Gastrocnemius medialis (tissue), 4 donors: ENCODE results near the gene LACTBL1. TPM values are rescaled to one million over a fixed set of nuclear protein-coding genes. Genes with fewer than 3 reads are reported as not detected.

Experiments
- ATAC-seq, 2 donors: fragments of 150-250 bp; one replicate each; pipeline ENCODE4 v1.9.1; 2016
- DNase-seq, 2 donors: peaks; one replicate each; pipeline ENCODE4 v3.0.0-alpha.2; 2019
- H3K27ac ChIP-seq, 4 donors: fragments of 200-600 bp; sonication (generic); 1 replicate in 1 of 4; 2 replicates in 3 of 4; pipeline ENCODE4 v1.5.1; 2016 to 2018; ENCODE audit warnings: mild to moderate bottlenecking in 2 of 4, moderate library complexity in 1 of 4
- H3K27me3 ChIP-seq, 3 donors: fragments of 200-600 bp; sonication (generic) in 2 of 3; 1 replicate in 1 of 3; 2 replicates in 2 of 3; pipeline versions ENCODE4 v1.5.1 to v1.6.0; 2016 to 2019; ENCODE audit warnings: mild to moderate bottlenecking in 1 of 3, moderate library complexity in 1 of 3
- H3K36me3 ChIP-seq, 2 donors: fragments of 200-600 bp; sonication (generic) in 1 of 2; one replicate each; pipeline ENCODE4 v1.5.1; 2017 to 2018
- H3K4me1 ChIP-seq, 2 donors: fragments of 200-600 bp; sonication (generic) in 1 of 2; one replicate each; pipeline ENCODE4 v1.5.1; 2016 to 2017; ENCODE audit warnings: mild to moderate bottlenecking in 2 of 2
- H3K4me3 ChIP-seq, 4 donors: fragments of 200-600 bp; sonication (generic) in 3 of 4; 1 replicate in 1 of 4; 2 replicates in 3 of 4; pipeline ENCODE4 v1.5.1; 2016 to 2019; ENCODE audit warnings: mild to moderate bottlenecking in 2 of 4
- H3K9me3 ChIP-seq, 3 donors: fragments of 200-600 bp; sonication (generic) in 2 of 3; 1 replicate in 1 of 3; 2 replicates in 2 of 3; pipeline ENCODE4 v1.5.1; 2016 to 2019
- CTCF ChIP-seq, 5 experiments: fragments of 450-650 bp in 3 of 5; fragments of 200-600 bp in 2 of 5; sonication (generic) in 2 of 5; IDR thresholded peaks in 4 of 5; conservative IDR thresholded peaks in 1 of 5; 1 replicate in 4 of 5; 2 replicates in 1 of 5; pipeline ENCODE4 v1.5.1; 2016 to 2019; ENCODE audit warnings: antibody characterized with exemption in 5 of 5, mild to moderate bottlenecking in 3 of 5, moderate library complexity in 3 of 5
- POLR2A ChIP-seq, 2 donors: fragments of 450-650 bp; IDR thresholded peaks; one replicate each; pipeline ENCODE4 v1.6.1; 2017; ENCODE audit warnings: antibody characterized with exemption in 2 of 2, mild to moderate bottlenecking in 2 of 2, moderate library complexity in 2 of 2
- in situ Hi-C, 4 donors: fragments of 200-750 bp; cut with MboI; loops; one replicate each; pipeline versions ENCODE4 v1.15.0 to v1.8.0; 2017; ENCODE audit warnings: low sequenced_read_pairs in 4 of 4
- intact Hi-C: fragments of 100-400 bp; cut with DNase I; formaldehyde crosslinking; loops from one replicate; pipeline ENCODE4 v1.15.1; 2023; ENCODE audit warnings: low total_unique reads
- total RNA-seq, 4 donors: library from RNA; depleted of rRNA; stranded (reverse); fragments of >200 nt; gene quantifications; one replicate each; pipeline versions ENCODE4 v1.1.0 to v1.2.3, GENCODE V29; 2016

The LACTBL1 gene
- total RNA-seq, 4 donors from 2014 or later = not detected

- Histone ChIP-seq H3K4me1 (no peaks in the 10 kb centered on the region), H3K27me3 (peaks cover 22 to 46% (median 25%) of the 10 kb centered on the region in 3 donors), H3K36me3 (no peaks in the 10 kb centered on the region), H3K9me3 (no peaks in the 10 kb centered on the region), H3K4me3 (no peak overlapping the region), H3K27ac (no peak overlapping the region)
- TF ChIP-seq POLR2A (IDR thresholded peaks at IDR 0.05) = no peak
- DNase-seq = no peak
- in situ Hi-C loops = no loop called here
- intact Hi-C loops = no loop called here
- no peak for ATAC-seq
Observed at GRCh38 chr1:22969304-22969709, 3.4 kb downstream of the LACTBL1 start.

GRCh38 chr1:22967833-22968232 is 4.8 kb downstream of the LACTBL1 start:
- TF ChIP-seq POLR2A (IDR thresholded peaks at IDR 0.05) (no peak), CTCF (IDR thresholded peaks at IDR 0.05 in 4 of 5, conservative IDR thresholded peaks at IDR 0.05 in 1 of 5) (no peak)
- Histone ChIP-seq H3K4me3 (no peak overlapping the region), H3K9me3 (no peaks in the 10 kb centered on the region), H3K27ac (no peak overlapping the region), H3K36me3 (no peaks in the 10 kb centered on the region), H3K27me3 (peaks cover 18 to 42% (median 25%) of the 10 kb centered on the region in 3 donors), H3K4me1 (no peaks in the 10 kb centered on the region)
- intact Hi-C loops = no loop called here
- ATAC-seq = no peak
- DNase-seq = no peak
- in situ Hi-C loops = no loop called here

- Histone ChIP-seq H3K9me3 (no peaks in the 10 kb centered on the region), H3K27ac (no peak overlapping the region), H3K27me3 (peaks cover 12 to 30% (median 25%) of the 10 kb centered on the region in 3 donors), H3K36me3 (no peaks in the 10 kb centered on the region), H3K4me1 (no peaks in the 10 kb centered on the region), H3K4me3 (no peak overlapping the region)
- TF ChIP-seq POLR2A (IDR thresholded peaks at IDR 0.05) (no peak), CTCF (IDR thresholded peaks at IDR 0.05 in 4 of 5, conservative IDR thresholded peaks at IDR 0.05 in 1 of 5) (no peak)
- ATAC-seq = no peak
- in situ Hi-C loops (no loop called here), intact Hi-C loops (no loop called here)
- DNase-seq = no peak
Observed at GRCh38 chr1:22966309-22966708, 6.4 kb downstream of the LACTBL1 start.

- in situ Hi-C loops = no loop called here
- H3K27ac ChIP-seq = no peak overlapping the region
- H3K27me3 ChIP-seq = peaks cover 0 to 9% (median 0%) of the 10 kb centered on the region in 3 donors
- no peaks in the 10 kb centered on the region for H3K4me1 ChIP-seq
- no peaks in the 10 kb centered on the region for H3K9me3 ChIP-seq
- H3K36me3 ChIP-seq = no peaks in the 10 kb centered on the region
- TF ChIP-seq CTCF (IDR thresholded peaks at IDR 0.05 in 4 of 5, conservative IDR thresholded peaks at IDR 0.05 in 1 of 5) (no peak), POLR2A (IDR thresholded peaks at IDR 0.05) (no peak)
- no peak overlapping the region for H3K4me3 ChIP-seq
- ATAC-seq = no peak
- intact Hi-C loops = no loop called here
- no peak for DNase-seq
Observed at GRCh38 chr1:22963044-22963677, 9.5 kb downstream of the LACTBL1 start.

- in situ Hi-C loops = no loop called here
- peaks cover 0 to 4% (median 0%) of the 10 kb centered on the region in 3 donors for H3K27me3 ChIP-seq
- ATAC-seq (no peak), DNase-seq (no peak)
- H3K36me3 ChIP-seq = no peaks in the 10 kb centered on the region
- no peaks in the 10 kb centered on the region for H3K9me3 ChIP-seq
- H3K4me1 ChIP-seq = no peaks in the 10 kb centered on the region
- no peak overlapping the region for H3K4me3 ChIP-seq
- no peak overlapping the region for H3K27ac ChIP-seq
- intact Hi-C loops = no loop called here
- no peak for TF ChIP-seq CTCF (IDR thresholded peaks at IDR 0.05 in 4 of 5, conservative IDR thresholded peaks at IDR 0.05 in 1 of 5)
- TF ChIP-seq POLR2A (IDR thresholded peaks at IDR 0.05) = no peak
Observed at GRCh38 chr1:22962558-22962957, 10.1 kb downstream of the LACTBL1 start.
